HepG2 (cell line): Measurements from ENCODE around the gene BLOC1S4. TPM values are rescaled to one million over a fixed set of nuclear protein-coding genes. Genes with fewer than 3 reads are reported as not detected.

Experiments
- DZIP1 ChIP-seq: sonication (generic); formaldehyde crosslinking; IDR thresholded peaks from 2 replicates; pipeline ENCODE4 v1.5.0; 2020; ENCODE audit warnings: mild to moderate bottlenecking, missing genetic modification reagents
- HES4 ChIP-seq: sonication (generic); formaldehyde crosslinking; IDR thresholded peaks from 2 replicates; pipeline ENCODE4 v1.9.0; 2021; ENCODE audit warnings: mild to moderate bottlenecking, missing genetic modification reagents, borderline replicate concordance
- HNRNPH1 ChIP-seq: fragments of 200-400 bp; formaldehyde crosslinking; optimal IDR thresholded peaks from 2 replicates; pipeline ENCODE3; 2017; ENCODE audit warnings: mild to moderate bottlenecking, low read depth, low read length
- IKZF4 ChIP-seq: sonication (generic); formaldehyde crosslinking; IDR thresholded peaks from 2 replicates; pipeline ENCODE4 v1.5.1; 2020; ENCODE audit warnings: borderline replicate concordance, mild to moderate bottlenecking, low read depth, missing genetic modification reagents; ENCODE audit errors: not compliant biosample characterization
- MTA1 ChIP-seq: sonication (generic); formaldehyde crosslinking; IDR thresholded peaks from 2 replicates; pipeline ENCODE4 v1.4.0; 2020; ENCODE audit warnings: missing genetic modification reagents, mild to moderate bottlenecking, borderline replicate concordance
- NBN ChIP-seq: fragments of 450-650 bp; conservative IDR thresholded peaks from 2 replicates; pipeline ENCODE4 v1.6.1; 2017
- NR1H2 ChIP-seq: sonication (generic); formaldehyde crosslinking; IDR thresholded peaks from 2 replicates; pipeline ENCODE4 v1.8.1; 2022; ENCODE audit warnings: low read depth, missing genetic modification reagents, borderline replicate concordance
- POGZ ChIP-seq: sonication (generic); formaldehyde crosslinking; IDR thresholded peaks from 2 replicates; pipeline ENCODE4 v1.4.0; 2020; ENCODE audit warnings: mild to moderate bottlenecking, missing genetic modification reagents
- SNAPC2 ChIP-seq: sonication (generic); formaldehyde crosslinking; IDR thresholded peaks from 2 replicates; pipeline ENCODE4 v1.8.1; 2022; ENCODE audit warnings: mild to moderate bottlenecking, missing genetic modification reagents
- SRF ChIP-seq: IDR thresholded peaks from 2 replicates; pipeline ENCODE4 v1.6.1; 2011; ENCODE audit warnings: mild to moderate bottlenecking, low read depth, low read length, moderate library complexity
- TOPORS ChIP-seq: sonication (generic); formaldehyde crosslinking; IDR thresholded peaks from 2 replicates; pipeline ENCODE4 v1.8.0; 2023; ENCODE audit warnings: mild to moderate bottlenecking, missing genetic modification reagents
- ZFP36L1 ChIP-seq: sonication (generic); formaldehyde crosslinking; IDR thresholded peaks from 2 replicates; pipeline ENCODE4 v1.8.0; 2022; ENCODE audit warnings: mild to moderate bottlenecking, missing genetic modification reagents, moderate library complexity
- ZGPAT ChIP-seq: IDR thresholded peaks from 2 replicates; pipeline ENCODE4 v1.6.1; 2016; ENCODE audit warnings: mild to moderate bottlenecking
- ZNF530 ChIP-seq: sonication (generic); formaldehyde crosslinking; IDR thresholded peaks from 2 replicates; pipeline ENCODE4 v1.5.0; 2020; ENCODE audit warnings: low read depth, mild to moderate bottlenecking, missing genetic modification reagents
- ZNF777 ChIP-seq: sonication (generic); formaldehyde crosslinking; IDR thresholded peaks from 2 replicates; pipeline ENCODE4 v1.4.0; 2020; ENCODE audit warnings: missing genetic modification reagents
- polyA plus RNA-seq, 8 experiments: library from polyadenylated mRNA; depleted of rRNA in 3 of 8; stranded (reverse) in 7 of 8; unstranded in 1 of 8; fragments of >200 nt; fragmentation: Illumina TruSeq in 4 of 8; extraction: Trizol in 4 of 8; gene quantifications; 2 replicates each; pipeline versions ENCODE4 v1.2.1 to v1.2.3, GENCODE V29; 2011 to 2016; ENCODE audit warnings: low read depth in 4 of 8, missing spikeins in 1 of 8, mixed read lengths in 1 of 8; ENCODE audit not compliant: insufficient read depth in 1 of 8
- total RNA-seq, 5 experiments: library from RNA; depleted of rRNA; stranded (reverse); fragments of >200 nt; fragmentation: Illumina TruSeq; extraction: Trizol; gene quantifications; 2 replicates each; pipeline ENCODE4 v1.2.3, GENCODE V29; 2016; ENCODE audit warnings: low read depth in 1 of 5
- TF ChIP-seq, protein P1 (sequence below): IDR thresholded peaks from 2 replicates; pipeline ENCODE4 v1.6.1; 2016; ENCODE audit warnings: low read depth, missing genetic modification reagents, missing compliant biosample characterization
- TF ChIP-seq, protein P2 (sequence below): sonication (generic); formaldehyde crosslinking; IDR thresholded peaks from 2 replicates; pipeline ENCODE4 v1.4.0; 2020; ENCODE audit warnings: missing genetic modification reagents

BLOC1S4 gene
- total and polyA plus RNA-seq, 2 of the 13 experiments (the other 11 are each of a cell fraction or from before 2014, with no cell fraction given): 15.5 to 20.9 TPM

- TF ChIP-seq IKZF4 (CRISPR knock-in tag): no peak
- peak; percentile 74; the same call in 1 of the 2 replicates for TF ChIP-seq POGZ (CRISPR knock-in tag)
- TF ChIP-seq NR1H2 (CRISPR knock-in tag): 0 out of 2 replicates have a peak, but pooled peaks have one; percentile 43
- TF ChIP-seq DZIP1 (CRISPR knock-in tag): no peak
- TF ChIP-seq ZFP36L1 (CRISPR knock-in tag): peak; percentile 98
- TF ChIP-seq, protein P1, sequence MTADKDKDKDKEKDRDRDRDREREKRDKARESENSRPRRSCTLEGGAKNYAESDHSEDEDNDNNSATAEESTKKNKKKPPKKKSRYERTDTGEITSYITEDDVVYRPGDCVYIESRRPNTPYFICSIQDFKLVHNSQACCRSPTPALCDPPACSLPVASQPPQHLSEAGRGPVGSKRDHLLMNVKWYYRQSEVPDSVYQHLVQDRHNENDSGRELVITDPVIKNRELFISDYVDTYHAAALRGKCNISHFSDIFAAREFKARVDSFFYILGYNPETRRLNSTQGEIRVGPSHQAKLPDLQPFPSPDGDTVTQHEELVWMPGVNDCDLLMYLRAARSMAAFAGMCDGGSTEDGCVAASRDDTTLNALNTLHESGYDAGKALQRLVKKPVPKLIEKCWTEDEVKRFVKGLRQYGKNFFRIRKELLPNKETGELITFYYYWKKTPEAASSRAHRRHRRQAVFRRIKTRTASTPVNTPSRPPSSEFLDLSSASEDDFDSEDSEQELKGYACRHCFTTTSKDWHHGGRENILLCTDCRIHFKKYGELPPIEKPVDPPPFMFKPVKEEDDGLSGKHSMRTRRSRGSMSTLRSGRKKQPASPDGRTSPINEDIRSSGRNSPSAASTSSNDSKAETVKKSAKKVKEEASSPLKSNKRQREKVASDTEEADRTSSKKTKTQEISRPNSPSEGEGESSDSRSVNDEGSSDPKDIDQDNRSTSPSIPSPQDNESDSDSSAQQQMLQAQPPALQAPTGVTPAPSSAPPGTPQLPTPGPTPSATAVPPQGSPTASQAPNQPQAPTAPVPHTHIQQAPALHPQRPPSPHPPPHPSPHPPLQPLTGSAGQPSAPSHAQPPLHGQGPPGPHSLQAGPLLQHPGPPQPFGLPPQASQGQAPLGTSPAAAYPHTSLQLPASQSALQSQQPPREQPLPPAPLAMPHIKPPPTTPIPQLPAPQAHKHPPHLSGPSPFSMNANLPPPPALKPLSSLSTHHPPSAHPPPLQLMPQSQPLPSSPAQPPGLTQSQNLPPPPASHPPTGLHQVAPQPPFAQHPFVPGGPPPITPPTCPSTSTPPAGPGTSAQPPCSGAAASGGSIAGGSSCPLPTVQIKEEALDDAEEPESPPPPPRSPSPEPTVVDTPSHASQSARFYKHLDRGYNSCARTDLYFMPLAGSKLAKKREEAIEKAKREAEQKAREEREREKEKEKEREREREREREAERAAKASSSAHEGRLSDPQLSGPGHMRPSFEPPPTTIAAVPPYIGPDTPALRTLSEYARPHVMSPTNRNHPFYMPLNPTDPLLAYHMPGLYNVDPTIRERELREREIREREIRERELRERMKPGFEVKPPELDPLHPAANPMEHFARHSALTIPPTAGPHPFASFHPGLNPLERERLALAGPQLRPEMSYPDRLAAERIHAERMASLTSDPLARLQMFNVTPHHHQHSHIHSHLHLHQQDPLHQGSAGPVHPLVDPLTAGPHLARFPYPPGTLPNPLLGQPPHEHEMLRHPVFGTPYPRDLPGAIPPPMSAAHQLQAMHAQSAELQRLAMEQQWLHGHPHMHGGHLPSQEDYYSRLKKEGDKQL (CRISPR knock-in tag): peak; percentile 81
- peak; percentile 66; the same call in 1 of the 2 replicates for TF ChIP-seq SNAPC2 (CRISPR knock-in tag)
- TF ChIP-seq, protein P2, sequence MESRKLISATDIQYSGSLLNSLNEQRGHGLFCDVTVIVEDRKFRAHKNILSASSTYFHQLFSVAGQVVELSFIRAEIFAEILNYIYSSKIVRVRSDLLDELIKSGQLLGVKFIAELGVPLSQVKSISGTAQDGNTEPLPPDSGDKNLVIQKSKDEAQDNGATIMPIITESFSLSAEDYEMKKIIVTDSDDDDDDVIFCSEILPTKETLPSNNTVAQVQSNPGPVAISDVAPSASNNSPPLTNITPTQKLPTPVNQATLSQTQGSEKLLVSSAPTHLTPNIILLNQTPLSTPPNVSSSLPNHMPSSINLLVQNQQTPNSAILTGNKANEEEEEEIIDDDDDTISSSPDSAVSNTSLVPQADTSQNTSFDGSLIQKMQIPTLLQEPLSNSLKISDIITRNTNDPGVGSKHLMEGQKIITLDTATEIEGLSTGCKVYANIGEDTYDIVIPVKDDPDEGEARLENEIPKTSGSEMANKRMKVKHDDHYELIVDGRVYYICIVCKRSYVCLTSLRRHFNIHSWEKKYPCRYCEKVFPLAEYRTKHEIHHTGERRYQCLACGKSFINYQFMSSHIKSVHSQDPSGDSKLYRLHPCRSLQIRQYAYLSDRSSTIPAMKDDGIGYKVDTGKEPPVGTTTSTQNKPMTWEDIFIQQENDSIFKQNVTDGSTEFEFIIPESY: peak; percentile 42; the same call in 1 of the 2 replicates
- peak; percentile 99 for TF ChIP-seq MTA1 (CRISPR knock-in tag)
- no peak for TF ChIP-seq NBN
- no peak for TF ChIP-seq ZNF777 (CRISPR knock-in tag)
- no peak for TF ChIP-seq HNRNPH1
- no peak for TF ChIP-seq HES4 (CRISPR knock-in tag)
- TF ChIP-seq ZNF530 (CRISPR knock-in tag): no peak
- peak; percentile 88 for TF ChIP-seq ZGPAT (CRISPR knock-in tag)
- 0 out of 2 replicates have a peak, but pooled peaks have one; percentile 62 for TF ChIP-seq TOPORS (CRISPR knock-in tag)
- no peak for TF ChIP-seq SRF
These were observed 39.2 kb downstream of the BLOC1S4 start (continued) for GRCh38 chr4:6755088-6755753.
